ENCODE results near the gene WDR89. TPM values are rescaled to one million over a fixed set of nuclear protein-coding genes. Genes with fewer than 3 reads are reported as not detected.
"Not testable (repeated sequence)": the region's sequence is repeated elsewhere in the genome, so short reads cannot be mapped to it uniquely, and the experiment has no call there.

The WDR89 gene
- total RNA-seq, 2 experiments from 2014 or later: 29.6 to 30.2 TPM

DNA sequence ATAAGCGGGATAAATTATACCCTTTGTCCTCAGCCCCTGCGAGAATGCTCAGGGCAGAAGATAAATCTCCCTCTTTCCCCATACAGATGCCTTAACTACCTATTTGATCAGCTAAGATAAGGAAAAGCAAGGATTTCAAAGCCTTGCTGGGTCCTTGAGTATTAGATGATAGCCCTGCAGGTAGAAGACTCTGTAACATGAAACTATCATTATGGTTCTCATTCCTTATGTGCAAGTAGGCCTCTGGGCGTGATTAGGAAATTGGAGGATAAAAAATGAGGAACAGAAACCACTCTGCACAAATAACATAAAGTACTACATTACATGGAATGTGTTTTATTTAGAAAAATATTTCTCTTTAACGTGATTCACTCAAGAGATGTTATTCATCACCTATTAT, 14.5 kb upstream of the WDR89 start:
- POLR2A ChIA-PET: no interaction called here
- CTCF ChIA-PET: no interaction called here

DNA sequence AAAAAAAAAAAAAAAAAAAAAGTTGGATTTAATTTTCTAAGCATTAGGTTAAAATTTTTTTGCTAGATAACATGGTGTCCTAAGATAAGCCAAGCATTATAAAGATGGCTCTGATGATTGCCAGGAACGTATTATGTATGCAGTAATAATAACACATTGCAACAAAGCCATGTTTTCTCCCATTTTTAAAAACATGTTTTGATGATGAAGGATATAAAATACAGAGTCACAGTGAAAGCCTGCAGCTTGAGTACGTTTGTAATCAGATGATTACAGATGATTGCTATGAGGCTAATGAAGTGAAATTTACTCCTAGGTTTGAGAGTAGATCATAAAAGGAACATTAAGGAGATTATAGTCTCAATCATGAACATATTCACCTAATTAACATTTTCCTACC, 13.3 kb upstream of the WDR89 start:
- POLR2A ChIA-PET: no interaction called here
- CTCF ChIA-PET: interaction anchor here (0.6 kb wide), 1 partner anchor 22 kb away, joined by 3 read pairs; no protein-coding TSS in a partner anchor

DNA sequence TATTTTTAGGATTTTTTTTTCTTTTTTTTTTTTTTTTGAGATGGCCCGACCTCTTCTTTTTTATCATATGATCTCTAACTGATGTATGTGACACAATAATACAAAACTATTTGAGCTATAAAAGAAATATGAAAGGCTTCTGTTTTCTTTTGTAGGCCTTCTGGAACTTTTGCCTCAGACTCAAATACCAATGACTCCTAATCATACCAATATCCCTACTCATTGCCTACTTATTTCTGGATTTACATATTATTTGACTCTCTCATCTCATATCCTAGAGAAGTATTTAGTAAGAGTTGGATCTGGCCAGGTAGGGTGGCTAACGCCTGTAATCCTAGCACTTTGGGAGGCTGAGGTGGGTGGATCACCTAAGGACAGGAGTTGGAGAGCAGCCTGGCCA, 12.7 kb upstream of the WDR89 start:
- ChIA-PET POLR2A (no interaction called here), CTCF (interaction anchor here (0.6 kb wide), 1 partner anchor 21 kb away, joined by 3 read pairs; no protein-coding TSS in a partner anchor)

DNA sequence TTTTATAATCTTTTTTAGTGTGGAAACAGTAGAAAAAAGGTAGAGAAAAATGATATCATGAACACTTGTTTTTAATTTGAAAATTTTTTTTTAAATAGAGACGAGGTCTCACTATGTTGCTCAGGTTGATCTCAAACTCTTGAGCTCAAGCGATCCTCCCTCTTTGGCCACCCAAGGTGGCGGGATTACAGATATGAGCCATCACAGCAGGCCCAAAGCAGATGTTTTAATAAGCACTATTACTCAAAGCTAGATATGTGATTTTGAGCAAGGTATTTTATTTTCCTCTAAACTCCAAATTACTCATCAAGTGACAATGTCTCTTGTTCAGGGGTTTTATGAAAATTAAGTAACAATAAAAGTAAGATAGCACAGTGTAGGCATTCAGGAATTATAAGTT, 10.7 kb upstream of the WDR89 start:
- ChIA-PET POLR2A (interaction anchor here (1.2 kb wide), 1 partner anchor 10 kb away, joined by 4 read pairs; no protein-coding TSS in a partner anchor), CTCF (interaction anchor here (1.8 kb wide), 1 partner anchor 10 kb away, joined by 4 read pairs; the partner anchor contains the start of gene WDR89)

DNA sequence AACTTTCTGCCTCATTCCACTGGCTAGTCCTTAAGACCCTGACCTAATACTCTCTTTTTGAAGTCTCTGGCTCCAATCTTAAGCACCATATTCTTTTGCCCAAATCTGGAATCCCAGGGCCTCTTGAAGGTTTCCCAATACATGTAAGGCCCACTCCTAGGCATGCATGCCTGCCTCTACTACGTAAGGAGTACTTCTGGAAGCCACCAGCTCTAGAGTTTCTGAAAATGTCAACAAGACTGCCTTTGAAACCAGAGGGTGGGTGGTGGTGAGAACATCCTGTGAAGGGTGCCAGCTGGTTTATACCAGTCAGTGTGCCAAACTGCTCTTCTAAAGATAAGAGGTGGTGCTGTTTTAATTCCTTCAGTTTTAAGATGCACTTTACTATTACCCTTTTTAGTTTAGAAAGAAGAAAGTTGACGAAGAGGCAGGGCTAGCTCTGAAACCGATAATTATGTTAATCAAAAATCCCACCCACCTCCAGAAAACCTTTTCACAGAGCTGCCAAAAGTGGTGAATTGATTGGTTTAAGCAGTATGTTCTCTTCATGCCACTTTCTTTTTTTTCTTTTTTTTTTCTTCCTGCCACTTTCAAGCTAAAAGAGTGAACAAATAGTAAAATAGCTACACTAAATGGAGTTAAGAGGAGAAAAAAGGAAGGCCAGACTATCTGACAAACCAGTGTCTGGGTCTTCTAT, 8.7 kb upstream of the WDR89 start:
- ChIA-PET CTCF (interaction anchor here (0.5 kb wide), 1 partner anchor 581 kb away, joined by 3 read pairs; no protein-coding TSS in a partner anchor), POLR2A (interaction anchor here (1.6 kb wide), 1 partner anchor 8 kb away, joined by 5 read pairs; the partner anchor contains the start of gene WDR89)

DNA sequence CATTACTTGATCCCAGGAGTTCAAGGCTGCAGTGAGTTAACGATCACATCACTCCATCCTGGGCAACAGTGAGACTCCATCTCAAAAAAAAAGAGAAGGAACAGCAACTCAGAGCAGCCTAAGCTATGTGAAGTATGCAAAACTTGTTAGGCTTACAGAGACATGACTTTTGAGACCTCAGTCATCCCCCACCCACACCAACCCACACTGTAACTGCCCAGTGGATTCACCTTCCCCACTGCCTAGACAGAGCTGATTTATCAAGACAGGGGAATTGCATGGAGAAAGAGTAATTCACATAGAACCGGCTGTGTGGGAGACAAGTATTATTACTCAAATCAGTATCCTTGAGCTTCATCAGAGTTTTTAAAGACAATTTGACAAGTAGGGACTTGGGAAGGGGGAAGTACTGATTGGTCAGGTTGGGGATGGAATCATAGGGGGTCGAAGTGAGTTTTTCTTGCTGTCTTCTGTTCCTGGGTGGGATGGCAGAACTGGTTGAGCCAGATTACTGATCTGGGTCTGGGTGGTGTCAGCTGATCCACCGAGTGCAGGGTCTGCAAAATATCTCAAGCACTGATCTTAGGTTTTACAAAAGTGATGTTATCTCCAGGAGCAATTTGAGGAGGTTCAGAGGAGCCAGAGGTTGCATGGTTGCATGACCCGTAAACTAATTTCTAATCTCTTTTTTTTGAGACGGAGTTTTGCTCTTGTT, 6.2 kb upstream of the WDR89 start:
- ChIA-PET CTCF (interaction anchor here (0.5 to 0.6 kb wide), 2 partner anchors 22 to 64 kb away, joined by 4 read pairs; no protein-coding TSS in a partner anchor), POLR2A (no interaction called here)

DNA sequence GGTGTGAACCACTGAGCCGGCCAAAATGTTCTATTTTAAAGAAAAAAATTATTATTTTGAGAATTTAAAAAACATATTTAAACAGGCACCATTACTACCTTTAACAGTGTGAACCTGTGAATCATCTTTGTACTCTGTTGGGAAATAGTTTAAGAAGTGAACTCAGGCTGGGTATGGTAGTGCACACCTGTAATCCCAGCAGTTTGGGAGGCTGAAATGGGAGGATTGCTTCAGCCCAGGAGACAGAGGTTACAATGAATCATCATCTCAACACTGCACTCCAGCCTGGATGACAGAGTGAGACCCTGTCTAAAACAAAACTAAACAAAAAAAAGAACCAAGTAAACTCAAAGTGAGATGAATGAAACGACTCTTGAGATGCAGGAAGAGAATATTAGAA, 3.1 kb upstream of the WDR89 start:
- ChIA-PET POLR2A (no interaction called here), CTCF (interaction anchor here (1.4 kb wide), 1 partner anchor 12 kb away, joined by 5 read pairs; no protein-coding TSS in a partner anchor)

DNA sequence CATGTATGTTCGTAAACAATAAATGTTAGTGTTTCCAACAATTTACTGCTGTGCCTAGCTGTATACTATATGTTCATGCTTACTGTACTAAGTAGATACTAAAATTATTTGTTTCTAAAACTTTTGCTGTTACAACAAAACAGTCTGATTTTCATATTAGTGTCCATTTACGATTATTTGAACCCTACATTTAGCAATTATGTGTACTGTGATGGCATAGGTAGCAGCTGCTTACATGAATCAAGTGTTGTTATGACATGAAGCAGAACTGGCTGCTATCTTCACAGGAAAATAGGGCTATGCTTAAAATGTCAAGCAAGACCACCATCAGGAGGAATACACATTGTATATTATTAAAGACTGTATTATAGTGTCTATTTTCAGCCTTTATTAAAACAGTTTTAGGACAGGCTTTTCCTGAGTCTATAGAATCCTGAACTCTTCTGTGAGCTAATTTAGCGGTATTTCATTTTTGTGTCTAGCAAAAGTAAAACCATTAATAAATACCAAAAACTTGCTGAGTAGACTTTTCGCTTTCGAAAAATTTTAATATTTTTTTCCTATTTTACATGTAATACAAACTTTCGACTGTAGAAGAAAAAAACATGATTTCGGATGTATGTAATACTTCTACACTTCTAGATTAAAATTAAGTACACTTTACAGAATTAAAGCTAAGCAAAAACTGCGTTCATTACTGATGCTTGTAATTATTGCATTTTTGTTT, 1.1 kb upstream of the WDR89 start:
- ChIA-PET POLR2A (interaction anchor here (0.6 to 1.8 kb wide), 4 partner anchors 7 to 226 kb away, joined by 4 to 9 read pairs (median 5); partner anchors contain the start of gene PPP2R5E), CTCF (interaction anchor here (0.8 to 1.7 kb wide), 2 partner anchors 10 to 106 kb away, joined by 4 read pairs; no protein-coding TSS in a partner anchor)

DNA sequence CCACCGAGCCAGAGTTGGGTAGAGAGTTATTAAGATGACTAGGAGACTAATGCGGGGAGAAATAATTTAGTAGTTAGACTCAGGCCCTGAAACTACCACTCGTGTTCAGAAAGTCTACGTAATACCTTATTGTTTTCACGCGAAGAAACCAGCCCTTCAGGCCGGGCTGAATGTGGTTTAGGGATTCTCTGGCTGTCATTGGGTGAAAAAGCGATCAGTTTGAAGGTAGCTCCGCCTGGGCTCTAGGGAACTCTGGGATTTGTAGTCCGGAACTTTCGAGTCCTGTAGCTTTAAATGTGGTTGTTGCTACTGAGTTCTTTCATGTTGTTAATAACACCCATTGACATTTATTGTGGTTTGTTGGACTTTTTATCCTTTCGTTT, 549 bp upstream of the WDR89 start:
- CTCF ChIA-PET: interaction anchor here (1.1 to 1.7 kb wide), 3 partner anchors 10 to 253 kb away, joined by 3 to 4 read pairs (median 3); partner anchors contain the start of gene PPP2R5E
- POLR2A ChIA-PET: interaction anchor here (0.6 to 1.8 kb wide), 4 partner anchors 8 to 126 kb away, joined by 3 to 9 read pairs (median 4); partner anchors contain the start of gene PPP2R5E

DNA sequence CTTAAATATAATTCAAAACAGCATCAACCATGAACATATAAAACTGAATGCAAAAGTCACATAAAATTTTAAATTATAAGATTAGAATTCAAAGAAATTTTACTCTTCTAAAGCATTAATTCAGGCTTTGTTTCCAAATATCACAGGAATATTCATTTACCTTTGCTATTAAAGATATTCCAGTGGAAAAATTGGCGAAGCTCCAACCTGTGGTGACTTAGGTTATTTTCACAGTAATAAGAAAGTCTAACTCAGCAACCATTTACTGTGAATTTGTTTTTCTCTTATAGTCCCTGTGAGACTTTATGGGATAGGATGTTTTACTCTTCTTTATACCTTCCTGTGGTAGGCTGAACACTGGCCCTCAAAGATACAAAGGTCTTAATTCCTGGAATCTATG, 3.2 kb downstream of the WDR89 start:
- CTCF ChIA-PET: interaction anchor here (1.6 kb wide), 1 partner anchor 249 kb away, joined by 4 read pairs; no protein-coding TSS in a partner anchor

DNA sequence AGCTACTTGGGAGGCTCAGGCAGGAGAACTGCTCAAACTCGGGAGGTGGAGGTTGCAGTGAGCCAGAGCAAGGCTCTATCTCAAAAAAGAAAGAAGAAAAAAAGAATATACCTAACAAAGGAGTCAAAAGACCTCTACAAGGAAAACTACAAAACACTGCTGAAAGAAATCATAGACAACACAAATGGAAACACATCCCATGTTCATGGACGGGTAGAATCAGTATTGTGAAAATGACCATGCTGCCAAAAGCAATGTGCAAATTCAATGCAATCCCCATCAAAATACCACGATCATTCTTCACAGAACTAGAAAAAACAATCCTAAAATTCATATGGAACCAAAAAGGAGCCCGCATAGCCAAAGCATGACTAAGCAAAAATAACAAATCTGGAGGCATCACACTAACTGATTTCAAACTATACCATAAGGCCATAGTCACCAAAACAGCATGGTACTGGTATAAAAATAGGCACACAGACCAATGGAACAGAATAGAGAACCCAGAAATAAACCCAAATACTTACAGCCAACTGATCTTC, 5.5 kb downstream of the WDR89 start:
- CTCF ChIA-PET, POLR2A ChIA-PET: not testable (repeated sequence)

More for the DNA sequence above, 3.2 kb downstream of the WDR89 start:
- POLR2A ChIA-PET: no interaction called here

DNA sequence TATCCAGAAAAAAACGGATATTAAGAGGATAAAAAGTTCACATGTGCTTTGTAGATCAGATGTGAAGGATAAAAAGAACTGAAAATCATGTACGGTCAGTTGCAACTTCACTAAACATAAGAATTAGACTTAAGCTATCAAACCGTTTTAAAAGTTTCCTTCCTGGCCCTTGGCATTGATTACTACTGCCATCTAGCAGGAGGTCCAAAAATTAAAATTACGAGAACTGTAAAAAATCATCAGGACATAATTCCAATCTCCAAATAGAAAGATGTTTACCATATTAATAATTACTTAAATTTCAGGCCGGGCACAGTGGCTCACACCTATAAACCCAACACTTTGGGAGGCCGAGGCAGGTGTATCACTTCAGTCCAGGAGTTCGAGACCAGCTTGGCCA, 7.9 kb downstream of the WDR89 start:
- CTCF ChIA-PET: interaction anchor here (1.2 kb wide), 1 partner anchor 10 kb away, joined by 5 read pairs; no protein-coding TSS in a partner anchor
- POLR2A ChIA-PET: no interaction called here

DNA sequence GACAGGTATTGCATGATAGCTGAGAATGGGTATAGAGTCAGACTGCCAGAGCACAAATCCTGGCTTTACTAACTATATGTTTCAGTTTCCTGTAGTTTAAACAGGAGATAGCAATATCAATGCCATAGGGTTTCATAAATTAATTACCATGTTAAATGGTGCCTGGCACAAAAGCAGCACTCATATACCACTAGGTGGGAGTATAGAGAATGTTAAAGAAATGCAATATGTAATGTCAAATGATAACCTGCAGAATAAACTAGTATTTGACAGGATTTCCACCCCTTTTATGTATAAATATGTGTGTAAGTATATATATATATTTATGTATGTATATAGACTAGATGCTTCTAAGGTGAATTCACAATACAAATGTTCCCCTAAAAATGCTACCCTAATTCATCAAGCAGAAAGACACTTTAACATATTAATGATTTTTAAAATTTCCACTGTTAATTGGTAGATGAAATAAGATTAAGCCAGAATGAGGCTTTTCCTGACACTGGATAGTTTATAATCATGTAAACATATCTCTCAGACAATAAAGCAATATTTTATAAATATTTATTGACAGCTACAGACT, 8.6 kb downstream of the WDR89 start:
- ChIA-PET POLR2A (no interaction called here), CTCF (interaction anchor here (0.6 to 1.9 kb wide), 3 partner anchors 11 to 21 kb away, joined by 3 to 6 read pairs (median 5); no protein-coding TSS in a partner anchor)

DNA sequence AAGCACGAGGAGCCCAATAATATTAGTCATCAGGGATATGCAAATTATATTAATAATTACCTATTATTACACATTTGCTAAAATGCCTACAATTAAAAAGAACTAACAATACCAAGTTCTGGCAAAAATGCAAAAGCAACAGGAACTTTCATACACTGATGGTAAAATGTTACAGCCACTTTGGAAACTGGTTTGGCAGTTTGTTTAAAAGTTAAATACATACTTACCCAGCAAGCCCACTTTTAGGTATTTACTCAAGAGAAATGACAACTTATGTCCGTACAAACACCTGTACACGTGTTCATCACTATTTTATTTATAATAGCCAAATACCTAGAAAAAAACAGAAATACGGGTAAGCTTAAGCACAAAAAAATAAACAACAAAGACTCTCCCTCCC, 17.0 kb downstream of the WDR89 start:
- ChIA-PET CTCF (no interaction called here), POLR2A (no interaction called here)

DNA sequence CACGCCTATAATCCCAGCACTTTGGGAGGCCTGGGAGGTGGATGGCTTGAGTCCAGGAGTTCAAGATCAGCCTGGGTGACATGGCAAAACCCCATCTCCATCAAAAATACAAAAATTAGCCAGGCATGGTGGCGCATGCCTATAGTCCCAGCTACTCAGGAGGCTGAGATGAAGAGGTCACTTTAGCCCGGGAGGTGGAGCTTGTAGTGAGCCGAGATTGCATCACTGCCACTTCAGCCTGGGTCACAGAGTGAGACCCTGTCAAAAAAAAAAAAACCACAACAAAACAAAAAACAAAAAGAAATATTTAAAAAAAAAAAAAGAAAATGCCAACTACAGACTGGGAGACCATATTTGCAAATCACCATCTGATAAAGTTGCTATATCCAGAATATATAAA, 17.5 kb downstream of the WDR89 start:
- ChIA-PET CTCF (interaction anchor here (0.7 kb wide), 1 partner anchor 232 kb away, joined by 3 read pairs; no protein-coding TSS in a partner anchor), POLR2A (no interaction called here)

DNA sequence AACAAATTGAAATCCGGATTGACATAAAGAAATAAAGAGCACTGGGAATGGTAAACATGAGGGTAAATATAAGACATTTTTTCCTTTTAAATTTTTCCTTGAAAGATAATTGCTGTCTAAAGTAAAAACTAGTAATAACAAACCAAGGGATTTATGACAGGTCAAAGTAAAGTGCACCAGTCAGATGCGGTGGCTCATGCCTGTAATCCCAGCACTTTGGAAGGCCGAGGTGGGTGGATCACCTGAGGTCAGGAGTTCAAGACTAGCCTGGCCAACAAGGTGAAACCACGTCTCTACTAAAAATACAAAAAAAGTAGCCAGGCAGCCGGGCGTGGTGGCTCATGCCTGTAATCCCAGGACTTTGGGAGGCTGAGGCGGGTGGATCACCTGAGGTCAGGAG, 19.7 kb downstream of the WDR89 start:
- CTCF ChIA-PET: interaction anchor here (0.6 kb wide), 1 partner anchor 624 kb away, joined by 4 read pairs; no protein-coding TSS in a partner anchor
- POLR2A ChIA-PET: not testable (repeated sequence)

DNA sequence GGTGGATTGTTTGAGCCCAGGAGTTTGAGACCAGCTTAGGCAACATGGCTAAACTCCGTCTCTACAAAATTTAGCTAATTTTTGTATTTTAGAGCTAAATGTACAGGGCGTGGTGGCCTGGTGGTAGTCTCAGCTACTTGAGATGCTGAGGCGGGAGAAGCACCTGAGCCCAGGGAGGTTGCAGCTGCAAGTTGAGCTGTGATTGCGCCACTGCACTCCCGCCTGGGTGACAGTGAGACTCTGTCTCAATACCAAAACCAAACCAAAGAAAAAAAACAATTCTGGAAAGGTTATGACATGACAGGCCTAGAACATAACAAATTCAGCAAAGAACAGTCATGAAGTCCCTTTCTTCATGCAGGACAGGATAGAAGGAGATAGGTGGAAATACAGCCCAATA, 25.7 kb downstream of the WDR89 start:
- CTCF ChIA-PET: interaction anchor here (2.5 kb wide), 1 partner anchor 16 kb away, joined by 6 read pairs; no protein-coding TSS in a partner anchor
- POLR2A ChIA-PET: interaction anchor here (0.5 kb wide), 1 partner anchor 9 kb away, joined by 6 read pairs; no protein-coding TSS in a partner anchor

DNA sequence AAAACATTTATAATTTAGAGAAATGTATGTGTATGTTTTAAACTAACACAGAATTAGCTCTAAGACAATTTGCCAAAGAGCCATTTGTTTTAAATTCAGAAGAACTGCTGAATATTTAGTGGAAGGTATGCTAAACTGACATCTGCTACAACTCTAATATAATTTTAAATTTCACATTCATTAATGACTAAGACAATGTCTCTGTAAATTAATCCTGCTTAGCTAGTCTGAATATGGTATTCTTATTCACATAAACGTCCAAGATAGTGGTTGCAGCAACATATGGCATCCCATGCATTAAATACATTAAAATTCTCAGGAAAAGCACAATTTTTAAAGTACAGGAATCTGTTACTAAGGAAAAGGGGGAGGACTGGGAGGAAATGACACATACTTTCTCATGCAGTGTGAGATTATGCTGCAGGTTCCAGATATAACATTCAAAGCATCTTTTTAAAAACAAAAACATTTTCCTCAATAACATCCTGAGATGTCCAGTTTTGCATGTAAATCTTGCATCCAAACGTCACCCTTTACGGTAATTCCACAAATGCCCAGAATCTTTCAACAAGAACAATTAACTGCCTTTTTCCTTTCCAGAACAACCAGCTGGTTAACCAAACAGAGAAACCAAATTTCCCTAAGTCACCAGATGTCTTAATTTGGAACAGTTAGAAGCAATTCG, 26.9 kb downstream of the WDR89 start:
- ChIA-PET POLR2A (no interaction called here), CTCF (interaction anchor here (0.6 to 2.5 kb wide), 2 partner anchors 17 to 245 kb away, joined by 4 to 6 read pairs; no protein-coding TSS in a partner anchor)
